ENCODE data around the gene ORM1. TPM values are rescaled to one million over a fixed set of nuclear protein-coding genes. Genes with fewer than 3 reads are reported as not detected.

Gene ORM1
- total RNA-seq, 1 experiment from 2014 or later = not detected

GRCh38 chr9:114357911-114358328, 35.0 kb downstream of the ORM1 start:
- DNase-seq (no peak), ATAC-seq (no peak)
- Histone ChIP-seq H2AFZ (ENCODE audit: low read length) (no peak overlapping the region), H3K27me3 (ENCODE audit: low read length) (no peaks in the 10 kb centered on the region), H3K9me2 (replicated peaks; ENCODE audit: low read length) (no peaks in the 10 kb centered on the region), H3F3A (ENCODE audit: low read length, unreplicated experiment) (no peaks in the 10 kb centered on the region), H3K79me2 (ENCODE audit: low read length) (no peaks in the 10 kb centered on the region), H4K20me1 (ENCODE audit: low read length) (no peaks in the 10 kb centered on the region), H3K4me1 (ENCODE audit: insufficient read depth, low read length) (no peaks in the 10 kb centered on the region), H3K4me3 (ENCODE audit: low read length) (no peak overlapping the region), H3K9me3 (ENCODE audit: low read length) (no peaks in the 10 kb centered on the region), H3K36me3 (ENCODE audit: low read depth, low read length) (no peaks in the 10 kb centered on the region), H3K27ac (ENCODE audit: low read length) (no peak overlapping the region), H3K4me2 (ENCODE audit: low read length) (no peak overlapping the region), H3K9ac (ENCODE audit: low read length) (no peak overlapping the region)
- POLR2A ChIA-PET (ENCODE audit: unreplicated experiment) = no interaction called here
- intact Hi-C loops (cut with micrococcal nuclease) = no loop called here
- CTCF ChIA-PET = no interaction called here
- TF ChIP-seq EZH2 (IDR thresholded peaks at IDR 0.05; ENCODE audit: low read length, unreplicated experiment) (no peak), EZH2phosphoT487 (IDR thresholded peaks at IDR 0.05; ENCODE audit: borderline replicate concordance, low read length) (no peak)
- TF ChIP-seq, protein P1, sequence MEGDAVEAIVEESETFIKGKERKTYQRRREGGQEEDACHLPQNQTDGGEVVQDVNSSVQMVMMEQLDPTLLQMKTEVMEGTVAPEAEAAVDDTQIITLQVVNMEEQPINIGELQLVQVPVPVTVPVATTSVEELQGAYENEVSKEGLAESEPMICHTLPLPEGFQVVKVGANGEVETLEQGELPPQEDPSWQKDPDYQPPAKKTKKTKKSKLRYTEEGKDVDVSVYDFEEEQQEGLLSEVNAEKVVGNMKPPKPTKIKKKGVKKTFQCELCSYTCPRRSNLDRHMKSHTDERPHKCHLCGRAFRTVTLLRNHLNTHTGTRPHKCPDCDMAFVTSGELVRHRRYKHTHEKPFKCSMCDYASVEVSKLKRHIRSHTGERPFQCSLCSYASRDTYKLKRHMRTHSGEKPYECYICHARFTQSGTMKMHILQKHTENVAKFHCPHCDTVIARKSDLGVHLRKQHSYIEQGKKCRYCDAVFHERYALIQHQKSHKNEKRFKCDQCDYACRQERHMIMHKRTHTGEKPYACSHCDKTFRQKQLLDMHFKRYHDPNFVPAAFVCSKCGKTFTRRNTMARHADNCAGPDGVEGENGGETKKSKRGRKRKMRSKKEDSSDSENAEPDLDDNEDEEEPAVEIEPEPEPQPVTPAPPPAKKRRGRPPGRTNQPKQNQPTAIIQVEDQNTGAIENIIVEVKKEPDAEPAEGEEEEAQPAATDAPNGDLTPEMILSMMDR (conservative IDR thresholded peaks at IDR 0.05; ENCODE audit: low read depth, low read length) = no peak
- BruUV-seq (replicated peaks) = no TSS peak

DNA sequence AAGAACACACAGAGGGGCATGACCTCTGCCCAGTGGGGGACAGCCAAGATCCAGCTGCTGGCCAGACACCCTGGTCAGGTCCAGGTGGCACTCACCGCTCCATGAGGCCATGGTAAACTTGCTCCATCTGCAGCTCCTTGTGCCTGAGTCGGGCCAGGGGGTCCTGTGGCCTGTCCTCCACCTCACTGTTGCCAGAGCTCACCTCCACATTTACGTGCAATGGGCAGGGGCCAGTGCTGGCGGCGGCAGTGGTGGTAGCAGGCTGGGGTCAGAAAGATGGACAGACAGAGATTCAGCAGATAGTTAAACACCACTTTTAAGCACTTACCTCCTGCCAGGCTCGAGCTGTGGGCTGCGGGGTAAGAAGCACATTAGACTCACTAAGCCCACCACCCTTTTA, 36.9 kb downstream of the ORM1 start:
- Histone ChIP-seq H3K27me3 (ENCODE audit: low read length) (no peaks in the 10 kb centered on the region), H3K4me3 (ENCODE audit: low read length) (no peak overlapping the region), H3K9ac (ENCODE audit: low read length) (no peak overlapping the region), H3K9me2 (replicated peaks; ENCODE audit: low read length) (no peaks in the 10 kb centered on the region), H3K4me1 (ENCODE audit: insufficient read depth, low read length) (peaks cover 17% of the 10 kb centered on the region), H2AFZ (ENCODE audit: low read length) (no peak overlapping the region), H3K27ac (ENCODE audit: low read length) (no peak overlapping the region), H3K36me3 (ENCODE audit: low read depth, low read length) (no peaks in the 10 kb centered on the region), H3K9me3 (ENCODE audit: low read length) (no peaks in the 10 kb centered on the region), H3K4me2 (ENCODE audit: low read length) (no peak overlapping the region), H4K20me1 (ENCODE audit: low read length) (no peaks in the 10 kb centered on the region), H3K79me2 (ENCODE audit: low read length) (no peaks in the 10 kb centered on the region), H3F3A (ENCODE audit: low read length, unreplicated experiment) (no peaks in the 10 kb centered on the region)
- intact Hi-C loops (cut with micrococcal nuclease) = no loop called here
- no TSS peak for BruUV-seq (replicated peaks)
- ChIA-PET POLR2A (ENCODE audit: unreplicated experiment) (no interaction called here), CTCF (no interaction called here)
- no peak for ATAC-seq
- TF ChIP-seq EZH2phosphoT487 (IDR thresholded peaks at IDR 0.05; ENCODE audit: borderline replicate concordance, low read length) = no peak
- no peak for DNase-seq

DNA sequence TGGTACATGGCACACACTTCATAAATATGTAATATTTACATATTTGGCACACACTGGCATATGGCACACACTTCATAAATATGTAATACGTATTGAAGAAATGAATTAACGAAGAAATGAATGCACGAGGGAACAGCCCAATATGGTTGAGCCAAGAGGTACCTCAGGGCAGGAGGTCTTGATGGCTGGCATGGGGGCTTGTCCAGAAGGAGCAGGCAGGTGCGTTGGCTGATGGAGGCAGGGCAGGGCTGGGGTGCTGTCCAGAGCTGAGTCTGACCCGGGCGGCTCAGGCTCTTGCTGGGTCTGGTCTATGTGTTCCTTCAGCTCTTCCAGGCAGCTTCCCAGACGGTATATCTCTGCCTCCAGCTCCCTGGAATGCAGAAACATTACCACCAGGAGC, 38.6 kb downstream of the ORM1 start:
- H3K4me1 ChIP-seq (ENCODE audit: insufficient read depth, low read length) = peaks cover 30% of the 10 kb centered on the region
- no peaks in the 10 kb centered on the region for H3F3A ChIP-seq (ENCODE audit: low read length, unreplicated experiment)
- no peak for DNase-seq
- H3K27ac ChIP-seq (ENCODE audit: low read length) = no peak overlapping the region
- H3K9ac ChIP-seq (ENCODE audit: low read length) = no peak overlapping the region
- POLR2A ChIA-PET (ENCODE audit: unreplicated experiment) = no interaction called here
- H3K4me3 ChIP-seq (ENCODE audit: low read length) = no peak overlapping the region
- CTCF ChIA-PET = no interaction called here
- H3K27me3 ChIP-seq (ENCODE audit: low read length) = no peaks in the 10 kb centered on the region
- H4K20me1 ChIP-seq (ENCODE audit: low read length) = no peaks in the 10 kb centered on the region
- H3K9me2 ChIP-seq (replicated peaks; ENCODE audit: low read length) = no peaks in the 10 kb centered on the region
- BruUV-seq (replicated peaks) = no TSS peak
- H3K79me2 ChIP-seq (ENCODE audit: low read length) = no peaks in the 10 kb centered on the region
- H3K9me3 ChIP-seq (ENCODE audit: low read length) = no peaks in the 10 kb centered on the region
- intact Hi-C loops (cut with micrococcal nuclease) = no loop called here
- no peaks in the 10 kb centered on the region for H3K36me3 ChIP-seq (ENCODE audit: low read depth, low read length)
- TF ChIP-seq, protein P1 (conservative IDR thresholded peaks at IDR 0.05; ENCODE audit: low read depth, low read length) = no peak
- no peak for TF ChIP-seq EZH2phosphoT487 (IDR thresholded peaks at IDR 0.05; ENCODE audit: borderline replicate concordance, low read length)
- no peak for TF ChIP-seq EZH2 (IDR thresholded peaks at IDR 0.05; ENCODE audit: low read length, unreplicated experiment)
- H3K4me2 ChIP-seq (ENCODE audit: low read length) = no peak overlapping the region
- no peak for ATAC-seq
- no peak overlapping the region for H2AFZ ChIP-seq (ENCODE audit: low read length)
